H9 (cell line): ENCODE results near the gene HNF1B. TPM values are rescaled to one million over a fixed set of nuclear protein-coding genes. Genes with fewer than 3 reads are reported as not detected.

ENCODE experiments used
- DNase-seq: peaks from one replicate; pipeline ENCODE4 v3.0.0-alpha.2; 2017
- H2AFZ ChIP-seq: one replicate; pipeline ENCODE4 v1.6.1; 2013; ENCODE audit warnings: mild to moderate bottlenecking, low read length, control low read depth, moderate library complexity
- H2AK5ac ChIP-seq: 2 replicates; pipeline ENCODE4 v1.6.1; 2013; ENCODE audit warnings: low read length, control low read depth, mixed read lengths; ENCODE audit not compliant: insufficient read length
- H2BK120ac ChIP-seq: one replicate; pipeline ENCODE4 v1.6.1; 2013; ENCODE audit warnings: low read depth, mild to moderate bottlenecking, low read length, control low read depth, inconsistent platforms; ENCODE audit not compliant: poor library complexity, severe bottlenecking
- H2BK12ac ChIP-seq: 2 replicates; pipeline ENCODE4 v1.6.1; 2013; ENCODE audit warnings: low read length, control low read depth, mixed read lengths, low read depth; ENCODE audit not compliant: insufficient read length
- H2BK15ac ChIP-seq: 2 replicates; pipeline ENCODE4 v1.6.1; 2013; ENCODE audit warnings: low read depth, low read length, control low read depth
- H2BK20ac ChIP-seq: one replicate; pipeline ENCODE4 v1.6.1; 2013; ENCODE audit warnings: low read depth, mild to moderate bottlenecking, low read length, control low read depth, inconsistent platforms; ENCODE audit not compliant: poor library complexity, severe bottlenecking
- H2BK5ac ChIP-seq: 2 replicates; pipeline ENCODE4 v1.6.1; 2013; ENCODE audit warnings: low read length, control low read depth, mixed read lengths; ENCODE audit not compliant: insufficient read length
- H3K14ac ChIP-seq: 2 replicates; pipeline ENCODE4 v1.6.1; 2013; ENCODE audit warnings: low read length, control low read depth; ENCODE audit not compliant: insufficient read depth
- H3K18ac ChIP-seq: 2 replicates; pipeline ENCODE4 v1.6.1; 2013; ENCODE audit warnings: low read depth, mild to moderate bottlenecking, mixed read lengths, low read length, control low read depth; ENCODE audit not compliant: insufficient read length
- H3K23ac ChIP-seq: 2 replicates; pipeline ENCODE4 v1.6.1; 2013; ENCODE audit warnings: low read length, control low read depth, mixed read lengths, low read depth; ENCODE audit not compliant: insufficient read length
- H3K23me2 ChIP-seq: 2 replicates; pipeline ENCODE4 v1.6.1; 2013; ENCODE audit warnings: low read depth, mild to moderate bottlenecking, mixed read lengths, low read length, control low read depth; ENCODE audit not compliant: insufficient read length, poor library complexity, severe bottlenecking
- H3K27ac ChIP-seq: 2 replicates; pipeline ENCODE4 v1.5.1; 2013; ENCODE audit warnings: low read length, control low read depth, mixed read lengths, low read depth; ENCODE audit not compliant: insufficient read length
- H3K27me3 ChIP-seq: 2 replicates; pipeline ENCODE4 v1.6.1; 2013; ENCODE audit warnings: low read length, control low read depth, inconsistent platforms; ENCODE audit not compliant: insufficient read depth
- H3K4ac ChIP-seq: 2 replicates; pipeline ENCODE4 v1.6.1; 2013; ENCODE audit warnings: low read depth, mild to moderate bottlenecking, control low read depth, inconsistent platforms, low read length, moderate library complexity
- H3K4me1 ChIP-seq: 2 replicates; pipeline ENCODE4 v1.6.1; 2013; ENCODE audit warnings: low read length, control low read depth, inconsistent platforms; ENCODE audit not compliant: insufficient read depth
- H3K4me2 ChIP-seq: 2 replicates; pipeline ENCODE4 v1.6.1; 2013; ENCODE audit warnings: low read length, control low read depth, mixed read lengths; ENCODE audit not compliant: insufficient read length, insufficient read depth
- H3K56ac ChIP-seq: 2 replicates; pipeline ENCODE4 v1.6.1; 2013; ENCODE audit warnings: low read depth, mild to moderate bottlenecking, mixed read lengths, low read length, control low read depth; ENCODE audit not compliant: insufficient read length
- H3K79me1 ChIP-seq: 2 replicates; pipeline ENCODE4 v1.6.1; 2013; ENCODE audit warnings: low read depth, mild to moderate bottlenecking, moderate library complexity, low read length, control low read depth, inconsistent platforms; ENCODE audit not compliant: insufficient read depth, poor library complexity, severe bottlenecking
- H3K79me2 ChIP-seq: 2 replicates; pipeline ENCODE4 v1.6.1; 2013; ENCODE audit warnings: low read length, control low read depth, inconsistent platforms; ENCODE audit not compliant: insufficient read depth
- H3K9ac ChIP-seq: 2 replicates; pipeline ENCODE4 v1.6.1; 2013; ENCODE audit warnings: low read length, control low read depth, mixed read lengths; ENCODE audit not compliant: insufficient read length; ENCODE audit errors: extremely low read depth
- H3K9me3 ChIP-seq: one replicate; pipeline ENCODE4 v1.6.1; 2013; ENCODE audit warnings: low read depth, low read length, inconsistent platforms; ENCODE audit not compliant: control insufficient read depth
- H3T11ph ChIP-seq: one replicate; pipeline ENCODE4 v1.6.1; 2013; ENCODE audit warnings: mild to moderate bottlenecking, low read length, control low read depth, inconsistent platforms
- H4K20me1 ChIP-seq: one replicate; pipeline ENCODE4 v1.6.1; 2013; ENCODE audit not compliant: control insufficient read depth, insufficient read length, insufficient read depth
- H4K5ac ChIP-seq: 2 replicates; pipeline ENCODE4 v1.6.1; 2013; ENCODE audit warnings: low read depth, mild to moderate bottlenecking, mixed read lengths, low read length, control low read depth; ENCODE audit not compliant: insufficient read length
- H4K8ac ChIP-seq: replicated peaks from 2 replicates; pipeline ENCODE4 v1.6.1; 2013; ENCODE audit warnings: low read length, control low read depth, mixed read lengths, low read depth; ENCODE audit not compliant: insufficient read length
- H4K91ac ChIP-seq: 2 replicates; pipeline ENCODE4 v1.6.1; 2013; ENCODE audit warnings: low read depth, mild to moderate bottlenecking, moderate library complexity, mixed read lengths, low read length, control low read depth; ENCODE audit not compliant: insufficient read length
- H3K27ac Mint-ChIP-seq, 3 experiments: 2 replicates in 2 of 3; 3 replicates in 1 of 3; pipeline ENCODE4 v1.8.0; 2020 to 2021; ENCODE audit warnings: mixed read lengths in 3 of 3, mild to moderate bottlenecking in 1 of 3, moderate library complexity in 1 of 3
- H3K27me3 Mint-ChIP-seq: 2 replicates; pipeline ENCODE4 v1.8.0; 2021; ENCODE audit warnings: low read depth, mild to moderate bottlenecking, moderate library complexity, mixed read lengths
- H3K36me3 Mint-ChIP-seq, 3 experiments: 2 replicates in 2 of 3; 3 replicates in 1 of 3; pipeline ENCODE4 v1.8.0; 2020 to 2021; ENCODE audit warnings: low read depth in 3 of 3, mixed read lengths in 3 of 3; ENCODE audit not compliant: insufficient read depth in 1 of 3
- H3K4me1 Mint-ChIP-seq, 2 experiments: 2 replicates each; pipeline ENCODE4 v1.8.0; 2020; ENCODE audit warnings: mixed read lengths in 2 of 2
- H3K4me3 Mint-ChIP-seq, 2 experiments: 2 replicates in 1 of 2; 3 replicates in 1 of 2; pipeline ENCODE4 v1.8.0; 2020 to 2021; ENCODE audit warnings: mild to moderate bottlenecking in 2 of 2, mixed read lengths in 2 of 2, moderate library complexity in 1 of 2
- H3K9me3 Mint-ChIP-seq, 2 experiments: 2 replicates in 1 of 2; 3 replicates in 1 of 2; pipeline ENCODE4 v1.8.0; 2020; ENCODE audit warnings: mild to moderate bottlenecking in 2 of 2, mixed read lengths in 2 of 2, moderate library complexity in 1 of 2
- WGBS: extraction: QIAGEN DNeasy Blood & Tissue Kit; methylation state at CpG from one replicate; pipeline ENCODE4 v1.1.7; 2013; ENCODE audit warnings: missing lambda C conversion rate, low lambda C conversion rate, mixed read lengths; ENCODE audit not compliant: insufficient read length; ENCODE audit errors: extremely low coverage; 5-methylcytosine and 5-hydroxymethylcytosine counted together
- total RNA-seq: library from RNA; stranded (reverse); gene quantifications from 2 replicates; pipeline ENCODE4 v1.2.1, GENCODE V29; 2021
- TF ChIP-seq, protein P1 (sequence below): fragments of 200-600 bp; sonication (generic); conservative IDR thresholded peaks from 3 replicates; pipeline ENCODE4 v1.8.0; 2021; ENCODE audit warnings: antibody characterized with exemption, mild to moderate bottlenecking

Gene HNF1B
- total RNA-seq, 1 experiment from 2014 or later: not detected

DNA sequence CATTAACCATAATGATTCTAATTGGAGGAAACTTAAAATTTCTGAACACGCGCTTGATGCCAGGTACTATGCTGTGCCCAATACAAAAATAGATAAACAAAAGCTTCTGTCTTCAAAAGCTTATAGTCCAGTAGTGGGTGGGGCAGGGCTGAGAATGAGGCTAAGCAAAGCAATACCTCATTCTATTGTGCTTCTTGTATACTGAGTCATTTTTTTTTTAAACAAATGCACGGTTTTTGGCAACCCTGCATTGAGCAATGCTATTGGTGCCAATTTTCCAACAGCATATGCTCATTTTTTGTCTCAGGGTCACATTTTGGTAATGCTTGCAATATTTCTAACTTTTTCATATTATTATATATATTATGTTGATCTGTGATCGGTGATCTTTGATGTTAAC, 34.7 kb upstream of the HNF1B start:
- Histone ChIP-seq H3T11ph (no peak overlapping the region), H2BK5ac (no peak overlapping the region), H2BK20ac (no peak overlapping the region), H3K27ac (no peak overlapping the region), H4K20me1 (no peaks in the 10 kb centered on the region), H2AK5ac (no peak overlapping the region), H2BK15ac (no peak overlapping the region), H3K23ac (no peak overlapping the region), H3K79me2 (no peaks in the 10 kb centered on the region), H3K23me2 (no peaks in the 10 kb centered on the region), H4K91ac (no peak overlapping the region), H4K8ac (no peak overlapping the region), H2BK12ac (no peak overlapping the region), H3K56ac (no peak overlapping the region), H3K4ac (no peak overlapping the region), H3K9ac (no peak overlapping the region), H3K18ac (no peak overlapping the region), H2BK120ac (no peak overlapping the region), H2AFZ (no peak overlapping the region), H3K4me1 (no peaks in the 10 kb centered on the region), H3K4me2 (no peak overlapping the region), H4K5ac (no peak overlapping the region), H3K27me3 (no peaks in the 10 kb centered on the region), H3K79me1 (no peaks in the 10 kb centered on the region), H3K14ac (no peak overlapping the region), H3K9me3 (no peaks in the 10 kb centered on the region)
- no peak for DNase-seq
- TF ChIP-seq, protein P1, sequence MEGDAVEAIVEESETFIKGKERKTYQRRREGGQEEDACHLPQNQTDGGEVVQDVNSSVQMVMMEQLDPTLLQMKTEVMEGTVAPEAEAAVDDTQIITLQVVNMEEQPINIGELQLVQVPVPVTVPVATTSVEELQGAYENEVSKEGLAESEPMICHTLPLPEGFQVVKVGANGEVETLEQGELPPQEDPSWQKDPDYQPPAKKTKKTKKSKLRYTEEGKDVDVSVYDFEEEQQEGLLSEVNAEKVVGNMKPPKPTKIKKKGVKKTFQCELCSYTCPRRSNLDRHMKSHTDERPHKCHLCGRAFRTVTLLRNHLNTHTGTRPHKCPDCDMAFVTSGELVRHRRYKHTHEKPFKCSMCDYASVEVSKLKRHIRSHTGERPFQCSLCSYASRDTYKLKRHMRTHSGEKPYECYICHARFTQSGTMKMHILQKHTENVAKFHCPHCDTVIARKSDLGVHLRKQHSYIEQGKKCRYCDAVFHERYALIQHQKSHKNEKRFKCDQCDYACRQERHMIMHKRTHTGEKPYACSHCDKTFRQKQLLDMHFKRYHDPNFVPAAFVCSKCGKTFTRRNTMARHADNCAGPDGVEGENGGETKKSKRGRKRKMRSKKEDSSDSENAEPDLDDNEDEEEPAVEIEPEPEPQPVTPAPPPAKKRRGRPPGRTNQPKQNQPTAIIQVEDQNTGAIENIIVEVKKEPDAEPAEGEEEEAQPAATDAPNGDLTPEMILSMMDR: no peak
- no peak overlapping the region; a peak in 1 of 7 replicates for H3K27ac Mint-ChIP-seq
- no peaks in the 10 kb centered on the region for H3K36me3 Mint-ChIP-seq
- H3K4me1 Mint-ChIP-seq: no peaks in the 10 kb centered on the region
- WGBS: no CpG with 5 or more reads among the region's 4 CpGs
- no peaks in the 10 kb centered on the region for H3K9me3 Mint-ChIP-seq
- H3K27me3 Mint-ChIP-seq: peaks cover 14% of the 10 kb centered on the region
- no peak overlapping the region for H3K4me3 Mint-ChIP-seq
